Tibial nerve (tissue), 4 donors: ENCODE measurements around the gene DHX34.
"Not testable (repeated sequence)": the region's sequence is repeated elsewhere in the genome, so short reads cannot be mapped to it uniquely, and the experiment has no call there.

ENCODE experiments used
- EP300 ChIP-seq, 2 donors: sonication (generic); formaldehyde crosslinking; IDR thresholded peaks; one replicate each; pipeline ENCODE4 v1.6.1; 2017; ENCODE audit warnings: antibody characterized with exemption in 2 of 2, mild to moderate bottlenecking in 1 of 2
- TF ChIP-seq, protein P1 (sequence below), 5 experiments: fragments of 200-600 bp in 3 of 5; fragments of 450-650 bp in 2 of 5; sonication (generic) in 3 of 5; IDR thresholded peaks; one replicate each; pipeline ENCODE4 v1.5.1; 2016 to 2019; ENCODE audit warnings: antibody characterized with exemption in 5 of 5, mild to moderate bottlenecking in 3 of 5, moderate library complexity in 2 of 5

DNA sequence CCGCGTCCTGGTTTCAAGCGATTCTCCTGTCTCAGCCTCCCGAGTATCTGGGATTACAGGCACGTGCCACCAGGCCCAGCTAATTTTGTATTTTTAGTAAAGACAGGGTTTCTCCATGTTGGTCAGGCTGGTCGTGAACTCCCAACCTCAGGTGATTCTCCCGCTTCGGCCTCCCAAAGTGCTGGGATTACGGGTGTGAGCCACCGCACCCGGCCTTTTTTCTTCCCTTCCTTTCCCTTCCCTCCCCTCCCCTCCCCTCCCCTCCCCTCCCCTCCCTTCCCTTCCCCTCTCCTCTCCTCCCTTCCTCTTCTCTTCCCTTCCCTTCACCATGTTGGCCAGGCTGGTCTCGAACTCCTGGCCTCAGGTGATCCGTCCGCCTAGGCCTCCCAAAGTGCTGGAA is 48.2 kb upstream of the DHX34 start:
- TF ChIP-seq, protein P1, sequence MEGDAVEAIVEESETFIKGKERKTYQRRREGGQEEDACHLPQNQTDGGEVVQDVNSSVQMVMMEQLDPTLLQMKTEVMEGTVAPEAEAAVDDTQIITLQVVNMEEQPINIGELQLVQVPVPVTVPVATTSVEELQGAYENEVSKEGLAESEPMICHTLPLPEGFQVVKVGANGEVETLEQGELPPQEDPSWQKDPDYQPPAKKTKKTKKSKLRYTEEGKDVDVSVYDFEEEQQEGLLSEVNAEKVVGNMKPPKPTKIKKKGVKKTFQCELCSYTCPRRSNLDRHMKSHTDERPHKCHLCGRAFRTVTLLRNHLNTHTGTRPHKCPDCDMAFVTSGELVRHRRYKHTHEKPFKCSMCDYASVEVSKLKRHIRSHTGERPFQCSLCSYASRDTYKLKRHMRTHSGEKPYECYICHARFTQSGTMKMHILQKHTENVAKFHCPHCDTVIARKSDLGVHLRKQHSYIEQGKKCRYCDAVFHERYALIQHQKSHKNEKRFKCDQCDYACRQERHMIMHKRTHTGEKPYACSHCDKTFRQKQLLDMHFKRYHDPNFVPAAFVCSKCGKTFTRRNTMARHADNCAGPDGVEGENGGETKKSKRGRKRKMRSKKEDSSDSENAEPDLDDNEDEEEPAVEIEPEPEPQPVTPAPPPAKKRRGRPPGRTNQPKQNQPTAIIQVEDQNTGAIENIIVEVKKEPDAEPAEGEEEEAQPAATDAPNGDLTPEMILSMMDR (IDR thresholded peaks at IDR 0.05), result not testable (repeated sequence)
- not testable (repeated sequence) for TF ChIP-seq EP300 (IDR thresholded peaks at IDR 0.05)
